Kasumi-1 (cell line): ENCODE measurements around the gene TRIM33.
A peak's percentile ranks its signal among the peaks of the same experiment; 100 is the strongest.
"Not testable (repeated sequence)": the region's sequence is repeated elsewhere in the genome, so short reads cannot be mapped to it uniquely, and the experiment has no call there.

Experiments used
- DNase-seq, 2 experiments: peaks; one replicate each; lab custom pipeline; 2025; lab: John Stamatoyannopoulos, UW

TRIM33 gene

DNA sequence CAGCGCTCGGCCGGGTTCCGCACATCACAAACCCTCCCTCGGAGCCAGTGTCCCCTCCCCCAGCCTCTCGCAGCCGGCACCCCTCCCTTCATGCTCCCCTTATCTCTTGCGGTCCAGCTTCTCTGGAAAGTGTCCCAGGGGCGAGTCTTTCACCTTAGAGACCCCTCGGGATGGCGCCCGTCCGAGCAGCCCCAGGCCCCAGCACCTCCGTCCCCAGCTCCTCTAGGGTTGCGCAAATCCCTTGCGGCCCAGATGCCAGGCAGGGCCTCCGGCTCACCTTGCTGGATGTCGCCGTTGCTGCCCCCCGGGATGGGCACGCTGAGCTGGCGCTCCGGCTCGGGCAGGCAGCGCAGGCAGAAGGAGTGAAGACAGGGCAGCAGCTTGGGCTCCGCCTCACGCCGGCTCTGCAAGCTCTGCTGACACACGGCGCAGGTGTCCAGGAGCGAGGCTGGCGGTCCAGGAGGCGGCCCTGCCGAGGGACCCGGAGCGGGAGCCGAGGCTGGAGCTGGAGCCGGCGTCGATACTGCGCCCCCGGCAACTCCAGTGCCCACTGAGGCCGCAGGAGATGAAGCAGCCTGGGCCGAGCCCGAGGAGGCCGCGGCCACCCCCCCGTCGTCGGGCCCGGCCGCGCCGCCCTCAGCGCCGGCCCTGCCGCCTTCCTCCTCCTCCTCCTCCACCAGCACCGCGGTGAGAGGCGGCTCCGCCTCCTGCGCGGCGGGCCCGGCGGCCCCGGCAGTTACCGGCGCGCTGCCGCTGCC is 550 bp downstream of the TRIM33 start:
- no peak for DNase-seq

DNA sequence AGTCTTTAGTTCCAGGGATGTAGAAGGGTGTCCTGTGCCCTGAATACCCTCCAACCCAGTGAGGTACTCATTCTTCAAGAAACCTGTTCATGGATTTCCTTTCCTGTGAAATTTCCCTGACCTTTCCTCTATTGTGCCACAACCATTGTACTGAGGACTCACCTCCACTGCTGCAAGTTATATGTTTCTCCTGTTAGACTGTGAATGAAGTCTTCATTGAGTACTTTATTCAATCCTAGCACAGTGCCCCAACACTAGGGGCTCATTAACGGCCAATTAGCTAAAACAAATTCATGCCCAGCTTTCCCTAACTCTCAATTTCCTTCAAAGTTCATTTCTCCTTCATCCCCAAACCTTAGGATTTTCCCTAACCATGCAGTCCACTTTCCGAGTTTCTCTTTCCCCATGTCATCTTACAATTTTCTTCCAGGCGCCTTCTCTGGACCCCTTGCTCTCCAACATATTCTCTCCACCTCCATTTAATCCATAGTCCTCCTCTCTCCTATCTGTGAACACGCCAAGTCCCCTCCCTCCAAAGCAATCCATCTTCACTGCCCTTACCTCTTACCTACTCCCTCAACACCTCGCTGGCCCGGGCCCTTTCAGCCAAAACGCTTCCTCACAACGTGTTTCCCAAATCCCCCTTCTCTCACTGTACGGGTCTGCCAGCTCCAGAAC is 1.3 kb downstream of the TRIM33 start:
- DNase-seq = peak; percentile 18 to 35

DNA sequence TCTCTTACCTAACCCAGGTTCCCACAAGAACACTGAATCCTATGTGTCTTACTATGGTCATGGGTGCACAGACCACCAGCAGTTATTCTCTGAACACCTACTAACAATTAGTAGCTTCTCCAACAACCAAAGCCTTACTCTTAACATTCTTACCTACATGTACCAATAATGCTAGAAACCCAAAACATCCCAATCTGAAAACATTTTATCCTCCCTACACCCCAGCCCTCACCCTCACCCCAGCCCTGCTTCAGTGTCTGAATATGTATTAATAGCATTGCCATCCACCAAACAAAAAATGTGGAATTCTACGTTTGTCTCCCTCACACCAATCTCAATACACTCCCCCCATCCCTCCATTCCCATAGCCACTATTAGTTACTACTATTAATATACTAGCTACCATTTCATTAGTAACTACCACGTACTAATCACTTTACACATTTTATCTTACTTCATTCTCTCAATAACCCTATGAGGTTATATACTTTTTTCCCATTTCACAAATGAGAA is 2.6 kb downstream of the TRIM33 start:
- DNase-seq = no peak

DNA sequence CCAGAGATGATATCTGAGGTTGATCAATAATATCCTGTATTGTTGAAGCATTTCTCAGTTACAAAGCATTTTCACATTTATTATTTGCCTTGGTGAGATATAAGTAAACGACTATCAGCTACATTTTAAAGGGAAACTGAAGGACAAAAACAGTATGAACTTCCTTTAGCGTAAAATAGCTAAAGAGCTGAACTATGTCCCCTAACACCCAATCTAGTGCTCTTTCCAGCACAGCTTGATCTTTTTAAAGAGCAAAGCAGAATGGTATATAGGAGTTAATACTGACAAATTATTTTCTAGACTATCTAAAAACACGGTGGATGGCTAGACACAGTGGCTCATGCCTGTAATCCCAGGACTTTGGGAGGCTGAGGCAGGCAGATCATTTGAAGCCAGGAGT is 3.5 kb downstream of the TRIM33 start:
- no peak for DNase-seq

DNA sequence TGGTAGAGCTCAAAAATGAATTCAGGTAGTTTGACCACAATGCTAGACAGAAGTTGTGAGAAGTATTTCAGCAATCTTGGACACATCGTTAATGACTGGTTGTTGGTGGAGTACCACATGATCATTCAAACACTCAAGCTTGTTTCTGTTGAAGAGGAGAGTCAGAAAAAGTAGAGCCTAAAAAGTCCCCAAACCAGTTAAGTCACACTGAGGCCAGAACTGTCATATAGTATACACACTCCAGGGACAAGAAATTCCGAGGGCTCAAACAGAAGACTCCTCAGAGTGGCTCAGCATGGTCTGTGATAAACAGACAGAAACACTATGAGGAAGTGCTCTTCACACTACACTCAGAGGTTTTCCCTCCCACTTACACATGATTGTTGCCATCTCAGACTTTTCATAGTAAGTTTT is 5.8 kb downstream of the TRIM33 start:
- peak; percentile 45 to 67 for DNase-seq

DNA sequence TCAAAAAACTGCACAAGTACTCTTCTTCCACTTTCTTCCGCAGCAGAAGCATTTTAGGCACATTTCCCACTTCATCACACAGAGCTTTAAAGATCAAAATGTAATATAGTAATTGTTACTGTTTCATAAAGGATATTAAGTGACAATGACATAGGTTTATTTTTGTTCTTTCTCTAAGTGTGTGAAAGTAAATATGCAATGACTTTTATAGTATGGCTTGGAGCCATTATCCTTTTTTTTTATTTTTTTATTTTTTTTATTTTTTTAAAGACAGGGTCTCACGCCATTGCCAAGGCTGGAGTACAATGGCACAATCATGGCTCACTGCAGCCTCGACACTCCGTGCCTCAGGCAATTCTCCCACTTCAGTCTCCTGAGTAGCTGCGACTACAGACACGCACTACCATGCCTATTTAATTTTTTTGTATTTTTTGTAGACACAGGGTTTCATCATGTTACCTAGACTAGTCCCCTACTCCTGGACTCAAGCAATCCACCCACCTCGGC is 7.0 kb downstream of the TRIM33 start:
- DNase-seq = no peak

DNA sequence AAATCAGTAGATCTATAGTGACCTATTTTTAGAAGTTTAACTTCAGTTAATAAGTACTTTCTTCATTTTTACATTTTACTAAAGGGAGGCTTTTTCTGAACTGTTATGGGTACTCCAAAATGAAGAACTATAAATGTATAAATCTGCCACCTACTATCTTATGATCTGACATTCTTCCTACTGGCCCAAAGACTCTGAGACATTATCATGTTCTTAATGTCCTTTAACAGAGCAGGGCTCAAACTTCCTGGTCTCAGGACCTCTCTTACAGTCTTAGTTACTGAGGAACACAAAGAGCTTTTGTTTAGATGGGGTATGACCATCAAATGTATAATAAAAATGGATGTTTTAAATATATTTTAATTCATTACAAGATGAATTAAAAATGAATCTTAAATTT is 8.9 kb downstream of the TRIM33 start:
- no peak for DNase-seq

DNA sequence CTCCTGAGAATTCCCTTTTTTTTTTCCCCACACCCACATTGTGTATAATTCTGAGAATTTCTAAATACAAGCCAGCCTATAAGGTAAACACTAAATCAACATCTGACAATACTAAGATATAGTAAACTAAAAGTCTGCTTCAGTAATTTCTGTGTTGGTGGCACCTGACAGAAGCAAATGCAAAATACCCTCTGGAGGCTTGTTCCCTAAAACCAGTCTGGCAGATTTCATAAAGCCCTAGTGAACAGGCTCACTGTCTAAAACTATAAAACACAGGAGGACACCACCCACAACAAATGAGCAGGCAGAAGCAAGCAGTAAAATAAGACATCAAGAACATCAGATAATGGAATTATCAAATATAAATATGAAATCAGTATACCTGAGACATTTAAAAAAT is 11.5 kb downstream of the TRIM33 start:
- DNase-seq = peak in 1 of 2 experiments; percentile 17

DNA sequence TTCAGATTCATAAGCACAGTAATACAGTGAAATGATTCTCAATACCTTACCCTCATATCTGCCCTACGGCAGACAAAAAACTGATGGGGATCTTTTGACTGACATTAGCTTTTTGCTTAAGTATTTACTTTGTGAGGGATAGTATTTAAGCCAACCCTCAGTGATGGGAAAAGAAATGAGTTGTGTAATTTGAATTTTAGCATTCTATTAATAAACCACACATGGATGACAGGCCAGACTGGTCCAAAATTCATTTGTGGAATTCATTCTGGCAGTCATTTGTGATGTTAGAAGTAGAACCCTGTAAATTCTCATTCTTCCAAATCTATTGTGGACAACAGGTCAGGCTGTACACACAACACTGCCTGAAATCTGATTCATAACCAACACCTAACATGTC is 14.9 kb downstream of the TRIM33 start:
- no peak for DNase-seq

DNA sequence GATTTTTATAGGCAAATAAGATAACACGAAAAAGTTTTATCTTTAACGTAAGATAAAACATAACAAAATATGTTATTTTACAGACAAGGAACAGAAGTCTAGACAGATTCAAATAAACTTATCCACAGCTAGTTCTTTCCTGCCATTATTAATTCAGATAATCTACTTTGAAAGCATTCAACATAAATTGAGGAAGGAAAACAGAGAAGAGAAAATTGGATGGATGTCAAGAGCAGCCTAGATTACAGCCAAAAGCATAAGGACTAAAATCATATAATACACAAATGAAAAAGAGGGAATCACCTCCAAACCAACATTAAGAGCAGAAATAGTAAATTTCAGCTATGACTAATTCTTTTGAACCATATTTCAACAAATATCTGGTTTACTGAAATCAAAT is 15.5 kb downstream of the TRIM33 start:
- peak in 1 of 2 experiments; percentile 4 for DNase-seq

DNA sequence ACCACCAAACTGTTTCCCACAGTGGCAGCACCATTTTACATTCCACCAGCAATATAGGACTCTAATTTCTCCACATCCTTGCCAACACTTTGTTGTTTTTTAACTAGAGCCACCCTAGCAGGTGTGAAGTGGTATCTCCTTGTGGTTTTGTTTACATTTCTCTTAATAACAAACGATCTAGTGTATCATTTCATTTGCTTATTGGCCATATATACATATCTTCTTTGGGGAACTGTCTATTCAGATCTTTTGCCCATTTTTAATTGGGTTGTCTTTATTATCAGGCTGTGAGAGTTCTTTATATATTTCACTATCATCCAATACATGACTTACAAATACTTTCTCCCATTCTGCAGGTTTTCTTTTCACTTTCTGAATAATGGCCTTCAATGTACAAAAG is 18.0 kb downstream of the TRIM33 start:
- DNase-seq = no peak

DNA sequence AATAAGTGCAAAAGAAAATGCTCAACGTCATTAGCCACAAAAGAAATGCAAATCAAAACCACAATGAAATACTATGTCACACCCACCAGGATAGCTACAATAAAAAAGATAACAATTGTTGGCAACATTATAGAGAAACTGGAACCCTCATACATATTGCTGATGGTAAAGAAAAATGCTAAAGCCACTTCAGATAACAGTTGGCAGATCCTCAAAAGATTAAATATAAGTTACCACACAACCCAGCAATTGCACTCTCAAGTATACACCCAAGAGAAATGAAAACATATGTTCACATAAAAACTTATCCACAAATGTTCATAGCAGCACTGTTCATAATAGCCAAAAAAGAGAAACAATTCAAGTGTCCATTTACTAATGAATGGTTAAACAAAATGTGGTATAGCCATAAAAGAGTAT is 20.7 kb downstream of the TRIM33 start:
- no peak for DNase-seq

DNA sequence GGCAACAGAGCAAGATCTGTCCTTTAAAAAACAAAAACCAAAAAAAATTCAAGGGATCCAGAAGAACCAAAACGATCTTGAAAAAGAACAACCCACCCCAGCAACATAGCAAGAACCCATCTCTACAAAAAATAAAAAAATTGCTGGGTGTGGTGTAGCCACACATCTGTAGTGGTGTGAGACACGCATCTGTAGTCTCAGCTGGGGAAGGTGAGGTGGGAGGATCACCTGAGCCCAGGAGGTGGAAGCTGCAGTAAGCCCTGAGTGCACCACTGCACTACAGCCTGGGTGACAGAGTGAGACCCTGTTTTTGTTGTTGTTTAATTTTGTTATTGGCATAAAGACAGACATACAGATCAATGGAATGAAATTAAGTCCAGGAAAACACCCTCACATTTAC is 22.3 kb downstream of the TRIM33 start:
- DNase-seq = no peak

DNA sequence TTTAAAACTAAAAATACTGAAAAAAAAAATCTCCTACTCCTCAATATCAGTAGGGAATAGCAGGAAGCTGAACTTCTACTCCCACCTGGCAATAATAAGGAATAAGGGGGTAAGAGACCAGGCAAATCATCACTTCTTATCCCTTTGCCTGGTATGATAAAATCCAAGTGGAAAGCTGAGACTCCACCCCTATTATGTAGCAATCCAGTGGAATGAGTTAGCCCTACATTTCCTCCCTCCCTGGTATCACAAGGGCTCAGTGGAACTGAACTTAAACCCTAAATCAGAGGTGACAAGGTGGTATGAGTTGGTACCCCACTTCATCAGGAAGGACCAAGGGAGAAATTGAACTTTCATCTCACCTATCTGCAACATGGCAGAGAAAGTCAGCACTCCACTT is 25.7 kb downstream of the TRIM33 start:
- no peak for DNase-seq

DNA sequence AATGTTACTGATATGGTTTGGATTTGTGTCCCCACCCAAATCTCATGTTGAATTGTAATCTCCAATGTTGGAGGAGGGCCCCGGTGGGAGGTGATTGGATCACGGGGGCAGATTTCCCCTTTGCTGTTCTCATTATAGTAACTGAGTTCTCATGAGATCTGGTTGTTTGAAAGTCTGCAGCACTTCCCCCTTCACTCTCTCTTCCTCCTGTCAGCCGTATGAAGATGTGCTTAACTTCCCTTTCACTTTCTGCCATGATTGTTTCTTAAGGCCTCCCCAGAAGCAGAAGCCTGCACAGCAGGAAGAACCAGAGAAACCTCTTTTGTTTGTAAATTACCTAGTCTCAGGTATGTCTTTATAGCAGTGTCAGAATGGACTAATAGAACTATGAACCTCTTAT is 28.4 kb downstream of the TRIM33 start:
- peak; percentile 84 for DNase-seq

DNA sequence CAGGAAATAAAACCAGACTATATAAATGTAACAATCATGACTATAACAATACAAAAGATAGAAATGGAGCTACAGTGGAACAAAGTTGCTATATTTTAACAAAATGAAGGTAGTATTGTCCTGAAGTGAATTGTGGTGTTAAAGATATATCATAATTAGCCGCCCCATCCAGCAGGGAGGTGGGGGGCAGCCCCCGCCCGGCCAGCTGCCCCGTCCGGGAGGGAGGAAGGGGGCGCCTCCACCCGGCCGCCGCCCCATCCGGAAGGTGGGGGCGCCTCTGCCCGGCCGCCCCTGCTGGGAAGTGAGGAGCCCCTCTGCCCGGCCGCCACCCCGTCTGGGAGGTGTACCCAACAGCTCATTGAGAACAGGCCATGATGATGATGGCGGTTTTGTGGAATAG is 31.4 kb downstream of the TRIM33 start:
- DNase-seq = not testable (repeated sequence)

DNA sequence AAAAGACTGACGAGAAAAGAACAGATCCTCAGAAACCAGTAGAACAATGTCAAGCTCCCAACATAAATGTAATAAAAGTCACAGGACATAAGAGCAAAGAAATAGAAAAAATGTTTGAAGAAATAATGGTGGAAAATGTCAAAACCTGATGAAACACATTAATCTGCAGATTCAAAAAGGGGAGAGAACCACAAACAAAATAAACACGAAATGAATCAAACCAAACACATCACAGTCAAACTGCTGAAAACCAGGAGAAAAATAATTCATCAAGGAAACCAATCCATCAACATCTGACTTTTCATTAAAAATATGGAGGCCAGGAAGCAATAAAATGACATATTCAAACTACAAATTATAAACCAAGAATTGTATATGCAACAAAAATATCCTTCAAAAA is 31.9 kb downstream of the TRIM33 start:
- DNase-seq = no peak

DNA sequence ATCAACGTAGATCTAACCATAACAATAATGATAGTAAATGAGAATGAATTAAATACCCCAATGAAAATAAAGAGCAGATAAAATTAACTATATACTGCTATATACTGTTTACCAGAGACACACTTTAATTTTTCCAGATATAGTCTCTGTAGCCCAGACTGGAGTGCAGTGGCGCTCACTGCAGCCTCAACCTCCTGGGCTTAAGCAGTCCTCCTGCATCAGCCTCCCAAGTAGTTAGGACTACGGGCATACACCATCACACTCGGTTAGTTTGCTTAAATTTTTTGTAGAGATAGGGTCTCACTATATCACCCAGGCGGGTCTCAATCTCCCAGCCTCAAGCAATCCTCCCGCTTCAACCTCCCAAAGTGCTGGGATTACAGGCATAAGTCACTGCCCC is 37.2 kb downstream of the TRIM33 start:
- no peak for DNase-seq

DNA sequence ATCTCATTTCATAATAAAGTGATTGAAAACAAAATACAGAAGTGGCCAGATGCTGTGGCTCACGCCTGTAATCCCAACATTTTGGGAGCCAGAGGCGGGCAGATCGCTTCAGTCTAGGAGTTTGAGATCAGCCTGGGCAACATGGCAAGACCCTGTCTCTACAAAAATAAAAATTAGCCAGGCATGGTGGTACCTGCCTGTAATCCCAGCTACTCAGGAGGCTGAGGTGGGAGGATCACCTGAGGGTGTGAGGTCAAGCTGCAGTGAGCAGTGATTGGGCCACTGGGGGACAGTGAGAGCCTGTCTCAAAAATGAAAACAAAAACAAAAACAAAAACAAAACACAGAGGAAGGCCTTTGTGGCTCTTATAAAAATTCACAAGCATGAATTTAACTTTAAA is 38.6 kb downstream of the TRIM33 start:
- DNase-seq = no peak

DNA sequence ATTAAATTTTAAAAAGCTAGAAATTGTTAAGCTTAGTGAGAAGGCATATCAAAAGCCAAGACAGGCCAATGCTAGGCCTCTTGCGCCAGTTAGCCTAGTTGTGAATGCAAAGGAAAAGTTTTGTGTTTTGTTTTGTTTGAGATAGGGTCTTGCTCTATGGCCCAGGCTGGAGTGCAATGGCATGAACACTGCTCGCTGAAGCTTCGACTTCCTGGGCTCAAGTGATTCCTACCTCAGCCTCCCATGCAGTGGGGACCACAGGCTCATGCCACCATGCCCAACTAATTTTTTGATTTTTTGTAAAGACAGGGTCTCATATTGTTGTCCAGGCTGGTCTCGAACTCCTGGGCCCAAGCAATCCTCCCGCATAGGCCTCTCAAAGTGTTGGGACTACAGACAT is 40.3 kb downstream of the TRIM33 start:
- DNase-seq = no peak

DNA sequence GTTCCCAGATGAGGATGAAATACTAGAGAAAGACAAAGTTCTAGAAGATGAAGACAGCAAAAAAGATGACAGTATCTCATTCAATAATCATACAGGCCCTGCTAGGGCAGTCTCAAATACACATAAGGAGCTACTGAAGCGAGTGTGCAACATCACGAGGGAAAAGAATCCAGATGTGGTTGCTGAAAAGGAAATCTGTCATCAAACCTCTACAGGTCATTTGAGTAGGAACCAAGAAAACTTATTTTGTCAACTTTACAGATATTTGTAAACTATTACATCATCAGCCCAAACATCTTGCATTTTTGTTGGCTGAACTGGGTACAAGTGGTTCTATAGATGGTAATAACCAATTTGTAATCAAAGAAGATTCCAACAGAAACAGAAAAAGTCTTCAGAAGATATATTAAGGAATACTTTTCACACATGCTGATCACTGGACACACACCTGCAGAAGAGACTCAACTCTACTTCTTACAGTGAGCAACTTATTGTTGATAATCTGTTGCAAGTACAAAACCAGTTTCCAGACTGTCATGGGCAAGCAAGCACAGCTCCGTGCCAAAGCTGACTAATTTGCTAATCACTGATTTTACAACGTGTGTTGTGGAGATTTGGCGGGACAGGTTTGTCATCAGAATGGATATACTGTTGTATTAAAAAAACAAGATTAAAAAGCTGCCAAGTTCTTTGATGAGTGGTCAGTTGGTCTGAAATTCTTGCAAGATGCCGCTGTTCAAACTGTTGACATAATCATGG is 42.1 kb downstream of the TRIM33 start:
- DNase-seq = no peak

DNA sequence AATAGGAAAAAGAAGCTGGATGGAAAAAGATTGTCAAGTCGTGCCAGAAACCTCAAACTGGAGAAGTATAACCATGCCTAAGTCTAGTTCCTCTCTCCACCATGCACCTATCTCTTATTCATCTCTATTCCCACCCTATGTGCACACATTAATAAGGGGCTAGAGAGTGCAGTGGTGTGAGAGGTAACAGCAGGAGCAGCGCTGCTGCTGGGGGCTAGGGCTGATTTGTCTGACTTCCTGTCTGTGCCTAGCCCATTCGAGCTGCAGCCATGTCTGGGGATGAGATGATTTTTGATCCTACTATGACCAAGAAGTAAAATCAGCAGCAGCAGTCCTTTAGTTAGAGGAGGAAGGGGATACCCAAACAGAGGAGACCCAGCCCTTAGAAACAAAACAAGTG is 43.0 kb downstream of the TRIM33 start:
- DNase-seq = no peak

DNA sequence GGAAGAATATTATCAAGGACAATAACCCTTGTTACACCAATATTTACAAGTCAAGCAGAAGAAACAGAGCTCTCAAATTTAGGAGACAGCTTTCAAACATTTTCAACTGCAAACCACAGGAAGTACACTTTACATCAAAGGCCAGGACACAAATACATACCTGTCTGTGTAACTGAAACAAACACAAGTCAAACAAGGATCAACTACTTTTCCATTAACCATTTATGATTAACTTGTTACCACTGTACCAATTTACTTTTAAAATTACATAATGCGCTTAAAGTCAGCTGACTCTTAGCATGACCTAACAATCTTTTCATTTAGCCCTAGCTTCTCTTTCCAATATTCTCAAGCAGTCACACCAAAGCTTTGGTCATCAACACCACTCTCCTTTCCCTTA is 43.5 kb downstream of the TRIM33 start:
- no peak for DNase-seq
